NCI-H1436 (cell line): ENCODE data around the gene PLCD1.
"Not testable (repeated sequence)": the region's sequence is repeated elsewhere in the genome, so short reads cannot be mapped to it uniquely, and the experiment has no call there.

Source experiments
- DNase-seq: peaks from one replicate; lab custom pipeline; 2025; lab: John Stamatoyannopoulos, UW

The PLCD1 gene

GRCh38 chr3:38000242-38000916, 29.1 kb downstream of the PLCD1 start:
- no peak for DNase-seq

GRCh38 chr3:37999836-38000235, 29.6 kb downstream of the PLCD1 start:
- DNase-seq = no peak

GRCh38 chr3:37997791-37998370, 31.6 kb downstream of the PLCD1 start:
- DNase-seq = no peak

GRCh38 chr3:37997342-37997741, 32.1 kb downstream of the PLCD1 start:
- no peak for DNase-seq

GRCh38 chr3:37996785-37997301, 32.6 kb downstream of the PLCD1 start:
- peak; percentile 21 for DNase-seq

DNA sequence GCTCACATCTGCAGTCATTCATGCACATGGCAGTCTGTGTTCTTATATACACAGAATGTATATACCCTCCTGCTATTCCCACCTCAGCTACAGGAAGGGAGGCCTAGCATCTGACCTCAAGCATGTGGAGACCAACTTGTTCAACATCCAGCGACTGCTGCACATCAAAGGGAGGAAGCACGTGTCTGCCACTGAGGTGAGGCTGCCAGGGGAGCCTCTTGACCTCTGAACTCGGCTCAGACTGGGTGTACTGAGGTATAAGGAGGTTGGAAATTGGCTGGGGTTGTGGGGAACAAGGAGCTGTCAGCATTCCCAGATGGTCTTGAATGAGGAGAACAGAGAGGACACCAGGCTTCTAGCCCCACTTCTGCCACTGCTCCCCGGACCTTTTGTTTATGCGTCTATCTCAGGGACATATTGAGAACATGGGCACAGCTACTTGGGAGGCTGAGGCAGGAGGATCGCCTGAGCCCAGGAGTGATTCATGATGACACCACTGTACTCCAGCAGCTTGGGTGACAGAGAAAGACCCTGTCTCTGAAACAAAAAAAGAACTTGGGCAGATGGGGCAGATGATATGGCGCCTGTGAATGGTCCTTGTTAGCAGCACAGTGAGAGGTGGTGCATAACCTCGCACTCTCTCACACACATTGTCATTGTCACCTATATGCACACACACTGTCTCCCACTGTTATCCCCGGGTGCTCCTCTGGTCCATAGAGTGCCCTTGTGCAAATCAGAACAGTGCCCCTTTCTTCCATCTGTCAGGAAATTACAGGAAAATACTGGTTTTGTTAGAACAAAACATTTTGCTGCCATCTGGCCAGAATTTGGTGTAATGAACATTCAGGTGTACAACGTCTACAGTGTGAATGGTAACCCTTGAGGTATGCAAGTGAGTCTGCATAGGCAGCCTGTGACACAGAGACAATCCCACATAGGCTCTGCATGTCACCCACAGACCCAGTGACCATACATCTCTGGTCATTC, 33.5 kb downstream of the PLCD1 start:
- no peak for DNase-seq

GRCh38 chr3:37994639-37994972, 34.8 kb downstream of the PLCD1 start:
- no peak for DNase-seq

DNA sequence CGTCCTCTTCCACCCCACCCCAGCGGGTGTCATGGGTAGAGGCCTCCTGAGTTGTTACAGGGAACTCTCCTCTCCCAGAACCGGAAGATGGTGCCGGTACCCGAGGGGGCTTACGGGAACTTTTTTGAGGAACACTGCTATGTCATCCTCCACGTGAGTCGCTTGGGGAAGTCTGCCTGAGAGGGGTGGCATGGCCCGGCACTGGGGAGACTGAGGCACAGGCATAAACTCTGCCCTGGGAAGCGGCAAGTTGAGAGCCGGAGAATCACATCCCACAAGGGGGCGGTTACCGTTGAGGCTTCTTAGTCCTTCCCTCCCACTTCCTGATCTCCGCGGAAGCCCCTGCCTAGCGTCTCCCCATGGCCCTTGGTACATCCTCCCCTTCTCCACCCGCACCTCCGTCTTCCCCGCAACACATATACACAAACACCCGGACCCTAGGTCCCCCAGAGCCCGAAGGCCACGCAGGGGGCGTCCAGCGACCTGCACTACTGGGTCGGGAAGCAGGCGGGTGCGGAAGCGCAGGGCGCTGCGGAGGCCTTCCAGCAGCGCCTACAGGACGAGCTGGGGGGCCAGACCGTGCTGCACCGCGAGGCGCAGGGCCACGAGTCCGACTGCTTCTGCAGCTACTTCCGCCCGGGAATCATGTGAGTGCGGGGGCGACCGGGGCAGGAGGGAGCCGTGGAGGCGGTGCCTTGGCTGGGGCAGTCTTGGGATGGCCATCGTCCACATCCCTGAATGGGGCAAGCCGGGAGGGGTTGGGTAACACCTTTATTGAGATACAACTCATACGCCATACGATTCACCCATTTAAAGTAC, 35.4 kb downstream of the PLCD1 start:
- DNase-seq = no peak

DNA sequence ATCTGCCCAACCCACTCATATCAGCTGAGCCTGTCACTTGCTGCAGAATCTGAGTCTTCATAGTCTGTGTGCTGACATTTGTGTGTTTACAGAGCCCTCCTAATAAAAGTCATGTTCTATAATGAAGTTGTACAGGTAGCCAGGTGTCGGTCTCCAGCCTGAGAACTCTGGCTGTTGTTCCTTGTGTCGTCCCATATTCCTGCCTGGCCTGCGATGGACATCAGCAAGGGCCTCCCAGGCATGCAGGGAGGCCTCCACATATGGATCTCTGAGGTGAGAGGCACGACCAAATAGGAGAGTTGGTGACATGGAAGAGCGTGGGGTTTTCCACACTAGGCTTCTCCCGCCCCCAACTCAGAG, 36.0 kb downstream of the PLCD1 start:
- DNase-seq = no peak

DNA sequence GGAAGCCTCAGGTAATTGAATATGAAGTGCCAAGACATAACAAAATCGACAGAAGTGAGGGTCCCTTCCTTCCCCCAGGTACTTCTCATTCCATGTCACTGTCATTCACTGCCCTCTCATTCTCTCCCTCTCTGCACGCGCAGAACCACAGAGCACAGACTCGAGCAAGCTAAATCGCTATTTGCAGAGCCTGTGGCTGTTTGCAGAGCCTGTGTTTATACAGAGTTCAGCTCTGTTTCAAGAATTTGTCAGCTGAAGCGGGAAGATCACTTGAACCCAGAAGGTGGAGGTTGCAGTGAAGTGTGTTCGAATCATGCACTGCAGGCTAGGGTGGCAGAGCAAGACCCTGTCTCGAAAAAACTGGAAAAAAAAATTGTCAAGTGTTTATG, 36.4 kb downstream of the PLCD1 start:
- DNase-seq = no peak

GRCh38 chr3:37992271-37993066, 37.0 kb downstream of the PLCD1 start:
- no peak for DNase-seq

DNA sequence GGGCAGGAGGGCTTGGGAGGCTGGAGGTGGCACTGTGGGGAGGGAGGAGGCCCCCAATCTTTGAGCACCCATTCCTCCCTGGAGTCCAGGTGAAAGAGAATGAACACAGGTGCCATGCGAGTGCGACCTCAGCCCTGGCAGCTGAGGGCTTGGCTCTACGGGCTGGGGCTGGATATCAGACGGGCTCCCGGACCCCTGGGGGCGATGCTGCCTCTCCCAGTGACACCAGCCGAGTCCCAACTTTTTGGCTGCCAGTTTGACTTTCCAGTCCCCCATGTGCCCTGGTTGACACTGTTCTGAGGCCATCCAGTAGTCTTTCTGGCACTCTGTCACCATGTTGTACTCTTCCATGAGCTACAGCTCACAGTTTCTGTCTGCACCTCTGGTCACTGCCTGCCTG, 37.6 kb downstream of the PLCD1 start:
- DNase-seq = no peak

- no peak for DNase-seq
Observed at GRCh38 chr3:37991109-37991508, 38.3 kb downstream of the PLCD1 start.

- DNase-seq = no peak
Observed at GRCh38 chr3:37990527-37990926, 38.9 kb downstream of the PLCD1 start, which contains the start of gene VILL. Gene VILL, plus strand, starts transcription at chr3:37990786. Its CDS starts 2,887 bp downstream, at chr3:37993673.

DNA sequence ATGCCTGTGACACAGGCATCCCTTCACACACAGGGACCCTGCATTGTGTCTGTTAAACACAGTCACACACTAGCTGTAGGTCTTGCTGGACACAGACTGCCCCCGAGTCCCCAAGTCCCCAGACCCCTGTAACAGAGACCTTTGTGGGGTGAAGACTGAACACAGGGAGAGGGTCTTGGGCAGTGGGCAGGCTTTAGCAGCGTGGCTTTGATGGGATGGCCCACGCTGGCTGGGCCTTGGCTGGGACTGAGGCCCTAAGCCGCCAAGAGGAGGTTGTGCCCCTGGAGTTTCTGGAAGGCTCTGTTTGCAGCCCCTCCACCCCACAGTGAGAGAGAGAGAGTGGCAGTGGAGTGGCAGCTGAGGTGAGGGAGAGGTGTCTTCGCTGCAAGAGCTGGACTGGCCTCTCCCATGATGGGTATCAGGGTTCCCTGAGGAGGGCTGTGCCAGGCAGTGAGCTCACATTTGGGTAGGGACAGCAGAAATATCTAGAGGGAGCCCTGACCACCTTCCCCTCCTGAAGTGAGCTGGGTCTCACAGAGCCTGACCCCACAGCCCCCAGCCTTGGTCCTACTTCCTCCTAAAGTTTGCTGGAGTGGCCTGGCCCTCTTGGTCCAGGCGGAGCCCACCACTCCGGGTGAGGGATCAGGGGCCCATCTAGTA, 39.5 kb downstream of the PLCD1 start:
- DNase-seq = no peak

- no peak for DNase-seq
Observed at GRCh38 chr3:37988931-37989525, 40.4 kb downstream of the PLCD1 start.

DNA sequence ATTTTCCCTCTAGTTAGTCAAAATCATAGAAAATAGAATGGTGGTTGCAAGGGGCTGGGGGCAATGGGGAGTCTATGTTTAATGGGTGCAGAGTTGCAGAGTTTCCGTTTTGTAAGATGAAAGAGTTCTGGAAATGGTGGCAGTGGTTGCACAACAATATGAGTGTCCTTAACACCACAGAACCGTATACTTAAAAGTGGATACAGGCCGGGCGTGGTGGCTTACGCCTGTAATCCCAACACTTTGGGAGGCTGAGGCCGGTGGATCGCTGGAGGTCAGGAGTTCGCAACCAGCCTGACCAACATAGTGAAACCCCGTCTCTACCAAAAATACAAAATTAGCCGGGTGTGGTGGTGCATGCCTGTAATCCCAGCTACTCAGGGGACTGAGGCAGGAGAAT, 41.1 kb downstream of the PLCD1 start:
- DNase-seq = not testable (repeated sequence)

- no peak for DNase-seq
Observed at GRCh38 chr3:37987751-37988179, 41.7 kb downstream of the PLCD1 start.

GRCh38 chr3:37987315-37987697, 42.1 kb downstream of the PLCD1 start:
- no peak for DNase-seq
